Measurements from ENCODE around the gene AFF3. TPM values are rescaled to one million over a fixed set of nuclear protein-coding genes. Genes with fewer than 3 reads are reported as not detected.

AFF3 gene
- total RNA-seq: 1 to 10 TPM; 2.0 to 2.1 TPM

GRCh38 chr2:100142393-100142792, at the start of gene AFF3:
AFF3 (minus strand) TSS chr2:100142590; CDS start chr2:100104454, 38,136 bp downstream.

Other genes with a start within 250 kb of the AFF3 start
- gene LONRF2, start 179.9 kb upstream of the AFF3 start, total RNA-seq: under 1 TPM; under 0.01 to 0.34 TPM

Measured in melanocyte of skin (primary cell).